ENCODE results near the gene ITGAE.
A peak's percentile ranks its signal among the peaks of the same experiment; 100 is the strongest.
"Not testable (repeated sequence)": the region's sequence is repeated elsewhere in the genome, so short reads cannot be mapped to it uniquely, and the experiment has no call there.

Gene ITGAE

GRCh38 chr17:3729881-3730280, 71.1 kb downstream of the ITGAE start:
- no peak for DNase-seq (ENCODE audit: low read depth)

- not testable (repeated sequence) for DNase-seq (ENCODE audit: low read depth)
Measured at GRCh38 chr17:3728099-3728498, 72.9 kb downstream of the ITGAE start.

GRCh38 chr17:3727041-3727440, 73.9 kb downstream of the ITGAE start:
- DNase-seq (ENCODE audit: low read depth) = no peak

- no peak for DNase-seq (ENCODE audit: low read depth)
Measured at GRCh38 chr17:3724378-3725077, 76.5 kb downstream of the ITGAE start.

- DNase-seq (ENCODE audit: low read depth) = peak; percentile 83
Measured at GRCh38 chr17:3723556-3724377, 77.2 kb downstream of the ITGAE start, which contains the start of gene HASPIN. Gene HASPIN (plus strand): TSS chr17:3723903. CDS start chr17:3723936, 33 bp downstream.

GRCh38 chr17:3723188-3723555, 77.8 kb downstream of the ITGAE start:
- no peak for DNase-seq (ENCODE audit: low read depth)

GRCh38 chr17:3722716-3723115, 78.3 kb downstream of the ITGAE start:
- no peak for DNase-seq (ENCODE audit: low read depth)

GRCh38 chr17:3719265-3719664, 81.7 kb downstream of the ITGAE start:
- no peak for DNase-seq (ENCODE audit: low read depth)

- DNase-seq (ENCODE audit: low read depth) = no peak
Measured at GRCh38 chr17:3718201-3718600, 82.8 kb downstream of the ITGAE start.

- no peak for DNase-seq (ENCODE audit: low read depth)
Measured at GRCh38 chr17:3715296-3715695, 85.7 kb downstream of the ITGAE start.

- DNase-seq (ENCODE audit: low read depth) = no peak
Measured at GRCh38 chr17:3712811-3713463, 88.1 kb downstream of the ITGAE start.

GRCh38 chr17:3710951-3711383, 90.0 kb downstream of the ITGAE start:
- no peak for DNase-seq (ENCODE audit: low read depth)

GRCh38 chr17:3708366-3708765, 92.6 kb downstream of the ITGAE start:
- DNase-seq (ENCODE audit: low read depth) = no peak

GRCh38 chr17:3705718-3705984, 95.3 kb downstream of the ITGAE start:
- DNase-seq (ENCODE audit: low read depth) = not testable (repeated sequence)

- DNase-seq (ENCODE audit: low read depth) = no peak
Measured at GRCh38 chr17:3704931-3705717, 95.9 kb downstream of the ITGAE start.

- DNase-seq (ENCODE audit: low read depth) = not testable (repeated sequence)
Measured at GRCh38 chr17:3702041-3702539, 98.9 kb downstream of the ITGAE start.

GRCh38 chr17:3699951-3700350, 101.0 kb downstream of the ITGAE start:
- no peak for DNase-seq (ENCODE audit: low read depth)

- no peak for DNase-seq (ENCODE audit: low read depth)
Measured at GRCh38 chr17:3698139-3698538, 102.8 kb downstream of the ITGAE start.

GRCh38 chr17:3697103-3697476, 103.9 kb downstream of the ITGAE start:
- no peak for DNase-seq (ENCODE audit: low read depth)

- peak; percentile 22 for DNase-seq (ENCODE audit: low read depth)
Measured at GRCh38 chr17:3695723-3696411, 105.1 kb downstream of the ITGAE start, which contains the start of gene P2RX5. Gene P2RX5 (minus strand): TSS chr17:3696155. CDS start chr17:3696005, 150 bp downstream.

- DNase-seq (ENCODE audit: low read depth) = no peak
Measured at GRCh38 chr17:3695129-3695722, 105.8 kb downstream of the ITGAE start.

Data from stimulated activated CD8-positive, alpha-beta memory T cell treated with anti-CD3 and anti-CD28 coated beads, Interleukin-4, amount 100 ng/mL, for 24 hours (primary cell).